HepG2 (cell line): Measurements from ENCODE around the gene ALDOA. TPM values are rescaled to one million over a fixed set of nuclear protein-coding genes. Genes with fewer than 3 reads are reported as not detected.
A peak's percentile ranks its signal among the peaks of the same experiment; 100 is the strongest.

Experiments used
- CBX5 ChIP-seq: sonication (generic); formaldehyde crosslinking; IDR thresholded peaks from 2 replicates; pipeline ENCODE4 v1.4.0; 2020; ENCODE audit warnings: missing genetic modification reagents, borderline replicate concordance
- ERF ChIP-seq: IDR thresholded peaks from 2 replicates; pipeline ENCODE4 v1.6.1; 2018; ENCODE audit warnings: missing biosample characterization, missing genetic modification reagents
- HMGXB3 ChIP-seq: sonication (generic); formaldehyde crosslinking; IDR thresholded peaks from 2 replicates; pipeline ENCODE4 v1.4.0; 2020; ENCODE audit warnings: missing genetic modification reagents, borderline replicate concordance
- JARID2 ChIP-seq: sonication (generic); formaldehyde crosslinking; IDR thresholded peaks from 2 replicates; pipeline ENCODE4 v1.8.1; 2023; ENCODE audit warnings: missing genetic modification reagents, inconsistent platforms; ENCODE audit not compliant: insufficient replicate concordance
- MIER2 ChIP-seq: IDR thresholded peaks from 2 replicates; pipeline ENCODE4 v1.6.1; 2016; ENCODE audit warnings: missing biosample characterization, missing genetic modification reagents
- MLLT10 ChIP-seq: sonication (generic); formaldehyde crosslinking; IDR thresholded peaks from 2 replicates; pipeline ENCODE4 v1.4.0; 2020; ENCODE audit warnings: missing genetic modification reagents
- MLXIP ChIP-seq: sonication (generic); formaldehyde crosslinking; IDR thresholded peaks from 2 replicates; pipeline ENCODE4 v1.9.0; 2021; ENCODE audit warnings: missing genetic modification reagents, borderline replicate concordance
- MXD3 ChIP-seq: IDR thresholded peaks from 2 replicates; pipeline ENCODE4 v1.6.1; 2016; ENCODE audit warnings: mild to moderate bottlenecking, missing biosample characterization, missing genetic modification reagents
- NR2F2 ChIP-seq: IDR thresholded peaks from 2 replicates; pipeline ENCODE4 v1.6.1; 2012; ENCODE audit warnings: low read depth, inconsistent platforms, borderline replicate concordance
- POLR2A ChIP-seq, 2 experiments: IDR thresholded peaks; 2 replicates each; pipeline ENCODE4 v1.6.1; 2011; ENCODE audit warnings: low read depth in 2 of 2, low read length in 2 of 2, mild to moderate bottlenecking in 1 of 2, moderate library complexity in 1 of 2; ENCODE audit not compliant: insufficient read depth in 1 of 2
- RARG ChIP-seq: sonication (generic); formaldehyde crosslinking; IDR thresholded peaks from 2 replicates; pipeline ENCODE4 v1.4.0; 2020; ENCODE audit warnings: low read depth, mild to moderate bottlenecking, missing genetic modification reagents
- REL ChIP-seq: sonication (generic); formaldehyde crosslinking; conservative IDR thresholded peaks from 2 replicates; pipeline ENCODE4 v1.8.0; 2022; ENCODE audit warnings: mild to moderate bottlenecking, missing genetic modification reagents, moderate library complexity
- SMAD9 ChIP-seq: sonication (generic); formaldehyde crosslinking; IDR thresholded peaks from 2 replicates; pipeline ENCODE4 v1.5.1; 2020; ENCODE audit warnings: mild to moderate bottlenecking, missing genetic modification reagents
- ZBTB3 ChIP-seq: sonication (generic); formaldehyde crosslinking; IDR thresholded peaks from 2 replicates; pipeline ENCODE4 v1.4.0; 2020; ENCODE audit warnings: low read depth, mild to moderate bottlenecking, moderate library complexity, missing genetic modification reagents, borderline replicate concordance
- ZBTB33 ChIP-seq: sonication (generic); formaldehyde crosslinking; IDR thresholded peaks from 2 replicates; pipeline ENCODE4 v1.4.0; 2020; ENCODE audit warnings: missing genetic modification reagents
- ZFP37 ChIP-seq: sonication (generic); formaldehyde crosslinking; IDR thresholded peaks from 2 replicates; pipeline ENCODE4 v1.4.0; 2020; ENCODE audit warnings: missing genetic modification reagents, borderline replicate concordance
- ZFP90 ChIP-seq: sonication (generic); formaldehyde crosslinking; IDR thresholded peaks from 2 replicates; pipeline ENCODE4 v1.8.0; 2022; ENCODE audit warnings: missing genetic modification reagents, mild to moderate bottlenecking, inconsistent platforms, borderline replicate concordance
- ZNF570 ChIP-seq: sonication (generic); formaldehyde crosslinking; IDR thresholded peaks from 2 replicates; pipeline ENCODE4 v1.4.0; 2020; ENCODE audit warnings: mild to moderate bottlenecking, missing genetic modification reagents, borderline replicate concordance
- ZNF580 ChIP-seq: IDR thresholded peaks from 2 replicates; pipeline ENCODE4 v1.6.1; 2016; ENCODE audit warnings: low read depth, borderline replicate concordance
- ZNF816 ChIP-seq: sonication (generic); formaldehyde crosslinking; IDR thresholded peaks from 2 replicates; pipeline ENCODE4 v1.8.0; 2022; ENCODE audit warnings: missing genetic modification reagents, mild to moderate bottlenecking, borderline replicate concordance
- polyA plus RNA-seq, 8 experiments: library from polyadenylated mRNA; depleted of rRNA in 3 of 8; stranded (reverse) in 7 of 8; unstranded in 1 of 8; fragments of >200 nt; fragmentation: Illumina TruSeq in 4 of 8; extraction: Trizol in 4 of 8; gene quantifications; 2 replicates each; pipeline versions ENCODE4 v1.2.1 to v1.2.3, GENCODE V29; 2011 to 2016; ENCODE audit warnings: low read depth in 4 of 8, missing spikeins in 1 of 8, mixed read lengths in 1 of 8; ENCODE audit not compliant: insufficient read depth in 1 of 8
- total RNA-seq, 5 experiments: library from RNA; depleted of rRNA; stranded (reverse); fragments of >200 nt; fragmentation: Illumina TruSeq; extraction: Trizol; gene quantifications; 2 replicates each; pipeline ENCODE4 v1.2.3, GENCODE V29; 2016; ENCODE audit warnings: low read depth in 1 of 5

The ALDOA gene
- total and polyA plus RNA-seq, 2 of the 13 experiments (the other 11 are each of a cell fraction or from before 2014, with no cell fraction given): 925 to 1,884 TPM

- TF ChIP-seq MLLT10 (CRISPR knock-in tag) (no peak), MLXIP (no peak), ZFP90 (CRISPR knock-in tag) (no peak), ZNF580 (peak; percentile 43; the same call in 1 of the 2 replicates), HMGXB3 (CRISPR knock-in tag) (no peak), REL (no peak), ZBTB3 (CRISPR knock-in tag) (no peak), ZNF816 (CRISPR knock-in tag) (no peak), ERF (CRISPR knock-in tag) (peak; percentile 55; the same call in 1 of the 2 replicates), CBX5 (no peak), ZBTB33 (no peak), SMAD9 (CRISPR knock-in tag) (no peak), RARG (no peak), JARID2 (CRISPR knock-in tag) (no peak), ZFP37 (CRISPR knock-in tag) (no peak), MXD3 (CRISPR knock-in tag) (peak; percentile 69; the same call in 1 of the 2 replicates), POLR2A (IDR thresholded peaks at IDR 0.05; ENCODE audit: insufficient read depth in 1 of 2, low read depth in 2 of 2, low read length in 2 of 2) (no peak), NR2F2 (no peak), ZNF570 (CRISPR knock-in tag) (no peak), MIER2 (CRISPR knock-in tag) (peak; percentile 97)
These were observed 37.0 kb upstream of the ALDOA start (continued) for GRCh38 chr16:30028438-30029076.
